GM19397 (cell line): ENCODE results near the gene CYP4X1.
"Not testable (repeated sequence)": the region's sequence is repeated elsewhere in the genome, so short reads cannot be mapped to it uniquely, and the experiment has no call there.

ENCODE experiments used
- ATAC-seq: cut with Tn5 transposase; IDR thresholded peaks from one replicate; pipeline ENCODE4 v1.9.1; 2021; ENCODE audit warnings: mild to moderate bottlenecking, moderate library complexity; ENCODE audit not compliant: unreplicated experiment

Gene CYP4X1, protein sequence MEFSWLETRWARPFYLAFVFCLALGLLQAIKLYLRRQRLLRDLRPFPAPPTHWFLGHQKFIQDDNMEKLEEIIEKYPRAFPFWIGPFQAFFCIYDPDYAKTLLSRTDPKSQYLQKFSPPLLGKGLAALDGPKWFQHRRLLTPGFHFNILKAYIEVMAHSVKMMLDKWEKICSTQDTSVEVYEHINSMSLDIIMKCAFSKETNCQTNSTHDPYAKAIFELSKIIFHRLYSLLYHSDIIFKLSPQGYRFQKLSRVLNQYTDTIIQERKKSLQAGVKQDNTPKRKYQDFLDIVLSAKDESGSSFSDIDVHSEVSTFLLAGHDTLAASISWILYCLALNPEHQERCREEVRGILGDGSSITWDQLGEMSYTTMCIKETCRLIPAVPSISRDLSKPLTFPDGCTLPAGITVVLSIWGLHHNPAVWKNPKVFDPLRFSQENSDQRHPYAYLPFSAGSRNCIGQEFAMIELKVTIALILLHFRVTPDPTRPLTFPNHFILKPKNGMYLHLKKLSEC

DNA sequence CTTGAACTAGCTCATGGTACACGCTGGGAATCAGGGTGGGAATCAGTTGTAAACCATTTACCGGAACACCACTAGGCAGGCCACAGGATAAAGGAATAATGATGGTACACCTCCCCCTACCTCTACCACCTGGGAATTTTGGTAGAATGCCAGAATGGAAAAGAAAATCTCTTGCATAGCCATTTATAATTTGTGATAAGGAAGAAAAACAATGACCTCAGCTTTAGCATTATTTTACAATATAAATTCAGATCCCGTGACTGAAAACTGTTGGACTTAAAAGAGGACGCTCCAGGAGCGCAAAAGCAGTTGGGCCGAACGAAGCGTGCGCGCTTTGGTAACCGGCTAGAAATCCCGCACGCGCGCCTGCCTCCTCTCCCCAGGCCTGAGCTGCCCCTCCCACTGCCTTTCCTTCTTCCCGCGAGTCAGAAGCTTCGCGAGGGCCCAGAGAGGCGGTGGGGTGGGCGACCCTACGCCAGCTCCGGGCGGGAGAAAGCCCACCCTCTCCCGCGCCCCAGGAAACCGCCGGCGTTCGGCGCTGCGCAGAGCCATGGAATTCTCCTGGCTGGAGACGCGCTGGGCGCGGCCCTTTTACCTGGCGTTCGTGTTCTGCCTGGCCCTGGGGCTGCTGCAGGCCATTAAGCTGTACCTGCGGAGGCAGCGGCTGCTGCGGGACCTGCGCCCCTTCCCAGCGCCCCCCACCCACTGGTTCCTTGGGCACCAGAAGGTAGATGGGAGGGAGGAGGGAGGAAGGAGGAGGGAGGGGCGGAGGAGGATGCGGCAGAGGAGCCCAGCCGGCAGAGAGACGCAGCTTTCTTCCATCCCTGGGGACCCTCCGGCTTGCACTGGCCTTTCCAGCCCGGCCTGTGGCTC is at the start of gene CYP4X1:
TSS of gene CYP4X1 (plus strand) at position 402 of the 873 bp plus-strand sequence. CDS start at position 551, 149 bp downstream.
- no peak for ATAC-seq

DNA sequence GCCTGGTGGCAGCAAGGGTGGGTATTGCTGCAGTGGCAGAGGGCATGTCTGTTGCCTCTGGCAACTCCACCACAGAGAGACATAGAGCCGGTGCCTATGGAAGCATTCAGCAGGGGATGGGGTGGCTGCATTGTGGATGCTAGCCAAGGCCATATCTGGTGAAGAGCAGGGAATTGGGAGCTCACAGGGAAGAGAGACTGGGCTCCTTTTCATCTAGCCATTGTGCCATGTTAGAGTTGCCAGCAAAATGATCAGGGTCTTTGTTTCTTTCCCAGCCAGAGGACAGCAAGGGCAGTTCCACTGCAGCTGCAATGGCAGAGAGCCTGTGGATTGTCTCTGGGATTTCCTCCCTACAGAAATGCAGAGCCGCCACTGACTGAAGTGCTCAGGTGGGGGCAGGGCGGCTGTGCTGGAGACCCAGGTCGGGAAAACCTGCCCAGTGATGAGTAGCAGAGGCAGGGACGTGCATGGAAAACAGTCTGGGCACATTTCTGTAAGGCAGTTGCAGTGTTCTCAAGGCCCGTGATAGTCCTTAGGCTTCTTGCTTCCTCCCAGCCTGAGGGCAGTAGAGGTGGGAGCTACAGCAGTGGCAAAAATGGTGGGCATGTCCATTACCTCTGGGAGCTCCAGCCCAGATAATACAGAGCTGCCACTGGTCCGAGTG is 40.2 kb upstream of the CYP4X1 start:
- no peak for ATAC-seq

DNA sequence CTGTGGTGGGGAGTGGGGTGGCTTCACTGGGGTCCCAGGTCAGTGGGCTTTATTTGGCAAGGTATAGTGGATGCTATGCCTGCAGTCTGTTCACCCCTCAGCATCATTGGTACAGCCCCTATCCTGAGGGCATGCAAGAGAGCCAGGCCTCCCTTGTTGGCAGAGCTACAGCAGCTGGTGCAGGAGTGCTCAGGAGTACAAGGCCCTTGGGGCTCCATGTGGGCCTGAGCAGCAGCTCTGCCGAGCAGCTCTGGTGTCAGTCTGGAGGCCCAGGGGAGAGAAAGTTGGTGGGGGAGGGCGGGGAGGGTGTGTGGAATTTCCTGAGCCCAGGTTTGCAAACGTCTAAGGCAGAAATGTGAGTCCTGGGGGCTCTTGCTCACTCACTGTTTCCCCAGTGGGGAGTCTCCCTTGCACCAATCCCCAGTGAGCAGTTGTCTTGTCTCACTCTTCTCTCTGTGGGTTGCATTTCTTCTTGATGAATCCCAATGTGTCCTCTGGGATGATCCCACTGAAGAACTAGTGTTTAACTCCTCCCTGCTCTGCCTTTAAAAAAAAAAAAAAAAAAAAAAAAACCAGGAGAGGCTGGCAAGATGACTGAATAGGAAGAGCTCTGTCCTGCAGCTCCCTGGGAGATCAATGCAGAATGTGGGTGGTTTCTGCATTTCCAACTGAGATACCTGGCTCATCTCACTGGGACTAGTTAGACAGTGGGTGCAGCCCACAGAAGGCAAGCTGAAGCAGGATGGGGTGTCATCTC is 39.5 kb upstream of the CYP4X1 start:
- ATAC-seq, result no peak

DNA sequence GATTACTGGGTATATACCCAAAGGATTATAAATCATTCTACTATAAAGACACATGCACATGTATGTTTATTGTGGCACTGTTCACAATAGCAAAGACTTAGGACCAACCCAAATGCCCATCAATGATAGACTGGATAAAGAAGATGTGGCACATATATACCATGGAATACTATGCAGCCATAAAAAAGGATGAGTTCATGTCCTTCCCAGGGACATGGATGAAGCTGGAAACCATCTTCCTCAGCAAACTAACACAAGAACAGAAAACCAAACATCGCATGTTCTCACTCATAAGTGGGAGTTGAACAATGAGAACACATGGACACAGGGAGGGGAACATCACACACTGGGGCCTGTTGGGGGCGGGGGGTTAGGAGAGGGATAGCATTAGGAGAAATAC is 32.9 kb upstream of the CYP4X1 start:
- ATAC-seq, result not testable (repeated sequence)

DNA sequence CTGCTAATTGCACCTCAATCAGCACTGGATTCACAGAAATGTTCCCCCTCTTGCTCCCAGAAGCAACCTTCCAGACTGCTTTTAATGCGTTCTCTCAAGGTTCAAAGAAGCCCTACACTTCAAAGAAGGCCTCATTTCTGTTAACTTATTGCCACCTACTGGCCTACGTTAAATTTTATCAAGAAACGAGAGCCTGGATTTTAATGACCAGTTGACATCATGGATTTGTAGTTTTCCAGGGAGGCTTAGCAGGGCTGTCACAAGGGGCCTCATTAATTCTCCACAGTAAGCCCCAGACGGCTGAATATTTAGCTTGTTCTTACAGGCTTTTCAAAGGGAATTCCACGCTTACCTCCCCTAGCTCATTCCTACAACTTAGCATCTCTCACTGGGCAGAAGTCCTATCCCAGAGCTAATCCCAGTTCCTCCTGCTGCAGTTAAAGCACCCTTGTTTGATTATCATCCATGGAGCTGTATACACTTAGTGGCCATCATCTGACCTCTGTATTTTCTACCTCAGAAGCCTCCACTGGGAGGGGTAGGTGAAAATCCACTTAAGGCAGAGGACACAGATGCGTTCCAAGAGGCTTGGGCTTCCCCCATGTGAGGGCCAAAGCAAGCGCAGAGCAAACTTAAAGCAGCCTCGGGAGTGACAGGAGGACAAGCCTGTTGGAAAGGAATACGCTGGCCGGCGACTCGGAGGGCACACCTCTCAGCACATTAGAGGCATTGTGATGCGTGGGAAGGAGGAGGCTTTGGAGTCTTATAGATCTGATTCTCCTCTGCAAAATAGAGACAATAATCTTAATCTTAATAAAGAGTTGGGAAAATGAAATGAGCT is 32.2 kb upstream of the CYP4X1 start:
- no peak for ATAC-seq

DNA sequence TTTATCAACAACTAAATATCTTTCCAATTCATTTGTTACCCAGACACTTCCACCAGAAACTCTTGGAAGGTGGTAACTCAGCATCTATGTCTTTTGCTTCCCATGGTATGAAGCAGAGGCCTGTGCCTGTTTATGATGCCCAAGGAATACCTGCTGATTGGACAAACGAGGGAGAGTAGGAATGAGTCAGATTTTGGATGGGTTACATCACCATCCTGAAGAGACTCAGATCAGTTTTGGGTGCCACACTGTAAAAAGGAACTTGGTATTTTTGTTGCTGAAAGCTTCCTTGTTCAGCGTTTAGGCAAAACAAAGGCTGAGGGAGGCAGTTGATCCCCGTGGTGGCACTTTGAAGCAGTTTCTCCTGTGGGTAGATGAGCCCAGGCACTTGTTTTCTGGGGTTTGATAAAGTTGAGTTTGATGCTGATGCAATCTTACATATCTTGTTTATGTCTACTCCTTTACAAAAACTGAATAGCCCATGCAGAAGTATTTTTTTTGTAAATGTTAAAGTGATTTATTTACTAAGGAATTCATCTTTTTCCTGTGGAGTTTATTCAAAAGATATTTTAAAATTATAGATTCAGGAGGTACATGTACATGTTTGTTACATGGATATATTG is 26.7 kb upstream of the CYP4X1 start:
- ATAC-seq, result no peak

DNA sequence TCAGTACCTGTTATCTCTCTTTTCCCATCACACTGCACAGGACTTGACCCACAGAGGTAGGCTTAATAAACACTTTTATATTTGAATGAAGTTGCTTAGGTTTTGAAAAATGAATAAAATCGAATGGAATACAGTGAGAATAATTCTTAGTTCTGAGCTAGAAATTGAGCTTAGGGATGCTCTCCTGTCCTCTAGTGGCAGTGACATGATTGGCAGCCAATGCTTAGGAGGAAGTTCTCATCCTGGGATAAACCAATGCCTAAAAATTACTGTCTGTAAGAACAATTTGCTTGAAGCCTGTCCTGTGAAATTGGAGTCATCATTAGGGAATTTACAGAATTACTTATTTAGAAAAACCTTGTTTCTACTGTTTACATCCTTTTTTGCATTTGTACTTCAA is 21.3 kb upstream of the CYP4X1 start:
- no peak for ATAC-seq

DNA sequence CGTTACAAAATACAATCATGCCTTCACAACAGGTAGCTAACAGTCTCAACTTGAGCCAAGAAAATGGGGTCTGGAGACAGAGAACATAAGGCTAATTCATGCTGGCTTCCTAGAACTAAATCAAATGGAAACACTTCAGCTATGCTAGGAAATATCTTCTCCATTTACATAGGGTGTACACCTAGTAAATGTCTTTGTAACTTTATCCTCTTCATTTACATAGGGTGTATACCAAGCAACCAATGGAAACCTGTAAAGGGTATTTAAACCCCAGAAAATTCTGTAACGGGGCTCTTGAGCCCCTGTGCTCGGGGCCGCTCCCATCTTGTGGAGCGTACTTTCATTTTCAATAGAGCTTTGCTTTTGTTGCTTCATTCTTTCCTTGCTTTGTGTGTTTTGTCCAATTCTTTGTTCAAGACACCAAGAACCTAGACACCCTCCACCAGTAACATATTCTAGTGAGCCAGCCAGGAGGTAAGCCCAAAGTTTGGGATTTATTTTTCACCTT is 19.5 kb upstream of the CYP4X1 start:
- ATAC-seq, result no peak

DNA sequence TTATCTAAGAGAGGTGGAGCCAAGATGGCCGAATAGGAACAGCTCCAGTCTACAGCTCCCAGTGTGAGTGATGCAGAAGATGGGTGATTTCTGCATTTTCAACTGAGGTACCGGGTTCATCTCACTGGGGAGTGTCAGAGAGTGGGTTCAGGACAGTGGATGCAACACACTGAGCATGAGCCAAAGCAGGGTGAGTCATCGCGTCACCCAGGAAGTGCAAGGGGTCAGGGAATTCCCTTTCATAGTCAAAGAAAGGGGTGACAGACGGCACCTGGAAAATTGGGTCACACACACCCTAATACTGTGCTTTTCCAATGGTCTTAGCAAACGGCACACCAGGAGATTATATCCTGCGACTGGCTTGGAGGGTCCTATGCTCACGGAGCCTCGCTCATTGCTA is 17.0 kb upstream of the CYP4X1 start:
- ATAC-seq, result not testable (repeated sequence)

DNA sequence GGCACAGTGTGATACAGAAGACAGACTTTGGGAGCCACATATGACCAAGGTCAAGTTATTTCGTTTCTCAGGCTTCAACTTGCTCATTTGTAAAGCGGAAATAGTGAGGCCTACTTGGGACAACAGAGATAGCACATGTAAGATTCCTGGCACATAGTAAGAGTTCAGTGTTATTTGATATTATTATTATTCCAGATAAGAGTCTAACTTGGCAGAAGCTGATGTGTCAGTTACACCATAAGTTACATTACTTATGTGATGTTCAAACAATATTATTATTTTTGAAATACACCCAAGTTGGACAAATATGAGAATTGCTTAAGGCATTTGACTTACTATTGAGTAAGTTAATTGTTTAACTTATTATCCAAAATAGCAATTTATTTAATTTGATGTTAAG is 10.2 kb upstream of the CYP4X1 start:
- no peak for ATAC-seq

DNA sequence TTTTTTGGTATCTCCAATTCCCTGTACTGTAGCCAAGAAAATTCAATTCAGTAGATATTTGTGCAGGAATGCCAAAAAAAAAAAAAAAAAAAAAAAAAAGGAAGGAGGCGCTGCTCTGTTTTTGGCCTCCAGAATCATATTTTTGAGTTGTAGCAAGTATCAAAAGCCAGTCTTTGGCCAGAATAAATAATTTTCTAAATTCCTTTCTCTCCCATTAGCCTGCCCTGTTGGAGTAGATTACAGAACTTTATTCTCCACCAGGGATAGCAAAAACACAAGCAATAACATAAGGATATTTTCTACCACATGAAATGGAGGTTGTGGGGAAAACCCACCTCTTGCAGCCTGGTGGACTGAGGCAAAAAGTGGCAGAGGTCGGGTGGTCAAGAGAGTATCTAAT is 2.4 kb upstream of the CYP4X1 start:
- no peak for ATAC-seq

DNA sequence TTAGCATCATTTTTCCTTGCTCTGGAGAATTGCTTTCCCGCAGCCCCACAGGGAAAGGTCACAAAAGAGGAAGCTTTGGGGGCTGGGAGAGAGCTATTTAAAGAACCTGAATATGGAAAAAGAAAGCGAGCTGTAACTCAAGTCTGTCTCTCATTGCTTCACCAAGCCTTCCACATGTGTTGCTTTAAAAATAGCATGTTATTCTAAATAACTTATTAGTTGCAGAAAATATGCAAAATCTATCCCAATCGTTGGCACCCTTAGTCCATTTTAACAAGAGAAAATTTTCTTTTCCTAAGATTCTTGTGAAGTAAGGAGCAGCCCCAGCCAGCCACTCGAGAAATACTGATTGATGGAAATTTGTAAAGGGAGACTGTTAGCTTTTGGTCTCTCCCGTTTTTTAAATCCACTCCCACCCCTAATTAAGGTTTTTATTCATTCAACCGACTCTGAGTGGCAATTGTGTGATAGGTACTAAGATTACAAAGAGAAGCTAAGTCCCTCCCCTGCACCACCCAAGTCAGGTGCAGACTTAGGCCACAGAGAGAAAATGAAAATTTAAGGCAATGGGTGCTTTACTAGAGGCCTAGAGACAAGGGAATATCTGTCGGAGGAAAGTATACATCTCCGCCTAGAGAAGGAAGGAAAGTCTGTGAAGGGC is 802 bp downstream of the CYP4X1 start:
- no peak for ATAC-seq

DNA sequence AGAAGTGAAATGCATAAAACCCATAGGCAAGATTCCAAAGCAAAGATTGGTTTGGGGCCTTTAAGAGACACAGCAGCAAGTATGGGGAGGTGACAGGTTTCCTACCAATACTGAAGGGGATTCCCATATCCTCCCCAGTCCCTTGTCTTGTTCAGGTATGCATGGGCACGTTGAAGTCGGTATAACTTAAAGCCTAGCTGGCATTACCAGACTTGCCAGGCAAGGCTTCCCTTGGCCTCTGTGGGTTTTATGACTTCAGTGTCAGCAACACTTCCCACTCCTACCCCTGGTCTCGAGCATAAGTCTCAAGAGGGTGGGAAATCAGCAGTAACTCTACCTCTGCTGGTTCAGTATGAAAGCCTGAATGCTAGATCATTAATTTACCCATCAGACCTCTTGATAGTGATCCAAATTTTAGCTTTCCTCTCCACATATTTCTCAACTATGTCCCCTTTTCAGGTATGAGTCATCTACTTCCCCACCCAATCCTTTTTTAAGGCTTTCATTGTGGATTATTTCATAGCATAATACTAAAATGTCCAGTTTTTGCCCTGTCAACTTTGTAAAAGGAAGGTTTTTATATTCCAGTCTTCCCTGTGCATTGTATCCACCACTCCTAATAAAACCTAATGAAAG is 6.8 kb downstream of the CYP4X1 start:
- ATAC-seq, result no peak

DNA sequence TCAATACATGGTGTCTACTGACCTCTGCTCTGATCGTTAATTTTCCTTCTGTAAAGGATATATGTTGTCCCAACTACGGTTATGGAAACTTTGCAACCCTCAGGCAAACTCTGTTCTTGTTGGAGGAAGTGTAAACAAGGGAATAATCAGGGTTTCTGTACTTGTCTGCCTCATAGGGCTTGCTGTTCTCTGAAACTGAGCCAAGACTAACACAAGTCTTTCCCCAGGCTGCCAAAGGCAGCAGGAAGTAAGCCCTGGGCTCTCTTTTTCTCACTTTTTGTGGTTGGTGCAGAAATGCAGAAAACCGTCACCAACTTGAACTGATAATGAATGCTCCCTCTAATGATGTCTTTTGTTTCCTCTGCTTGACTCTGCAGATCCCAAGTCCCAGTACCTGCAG is 7.6 kb downstream of the CYP4X1 start:
- no peak for ATAC-seq

DNA sequence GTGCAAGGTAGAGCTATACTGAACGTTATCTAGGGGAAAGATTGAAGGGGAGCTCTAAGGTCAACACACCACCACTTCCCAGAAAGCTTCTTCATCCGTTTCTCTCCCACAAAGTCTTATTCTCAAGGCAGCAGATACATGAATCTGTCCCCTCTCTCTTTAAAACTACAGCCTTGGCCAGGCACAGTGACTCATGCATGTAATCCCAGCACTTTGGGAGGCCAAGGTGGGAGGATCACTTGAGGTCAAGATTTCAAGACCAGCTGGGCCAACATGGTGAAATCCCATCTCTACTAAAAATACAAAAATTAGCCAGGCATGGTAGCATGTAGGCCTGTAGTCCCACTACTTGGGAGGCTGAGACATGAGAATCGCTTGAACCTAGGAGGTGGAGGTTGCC is 8.1 kb downstream of the CYP4X1 start:
- no peak for ATAC-seq

DNA sequence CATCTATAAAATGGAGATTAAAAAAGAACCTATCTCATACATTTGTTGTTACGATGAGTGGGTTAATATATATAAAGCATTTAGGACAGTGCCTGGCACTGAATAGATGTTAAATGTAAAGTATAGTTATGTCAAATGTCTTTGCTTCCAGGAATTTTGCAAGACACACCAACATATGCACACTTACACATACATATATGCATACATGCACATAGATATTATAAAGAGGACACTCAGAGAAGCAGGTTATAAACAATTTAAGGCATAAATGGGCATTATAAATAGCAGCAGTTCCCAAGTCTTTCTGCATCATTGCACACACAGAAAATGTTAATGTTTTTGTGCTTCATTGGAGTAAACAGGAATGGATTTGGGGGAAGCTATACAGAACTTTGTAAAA is 13.3 kb downstream of the CYP4X1 start:
- no peak for ATAC-seq

DNA sequence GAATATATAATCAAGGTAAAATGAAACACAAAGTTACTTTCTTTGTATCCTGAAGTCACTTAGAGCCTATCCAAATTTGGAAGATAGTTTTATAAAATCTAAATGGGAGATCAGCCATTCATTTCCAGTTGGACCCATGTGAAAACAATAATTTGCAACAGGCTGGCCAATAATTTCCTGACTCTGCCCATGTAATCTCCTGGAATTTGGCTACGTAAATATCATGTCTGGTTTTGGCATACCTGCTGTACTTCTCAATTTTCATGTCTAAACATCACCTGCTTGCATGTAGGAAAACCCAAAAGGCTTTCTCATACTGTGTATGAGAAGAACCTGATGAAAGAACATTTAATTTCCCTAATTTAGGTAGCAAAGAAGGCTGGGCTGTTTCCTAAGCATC is 35.9 kb downstream of the CYP4X1 start:
- ATAC-seq, result no peak

DNA sequence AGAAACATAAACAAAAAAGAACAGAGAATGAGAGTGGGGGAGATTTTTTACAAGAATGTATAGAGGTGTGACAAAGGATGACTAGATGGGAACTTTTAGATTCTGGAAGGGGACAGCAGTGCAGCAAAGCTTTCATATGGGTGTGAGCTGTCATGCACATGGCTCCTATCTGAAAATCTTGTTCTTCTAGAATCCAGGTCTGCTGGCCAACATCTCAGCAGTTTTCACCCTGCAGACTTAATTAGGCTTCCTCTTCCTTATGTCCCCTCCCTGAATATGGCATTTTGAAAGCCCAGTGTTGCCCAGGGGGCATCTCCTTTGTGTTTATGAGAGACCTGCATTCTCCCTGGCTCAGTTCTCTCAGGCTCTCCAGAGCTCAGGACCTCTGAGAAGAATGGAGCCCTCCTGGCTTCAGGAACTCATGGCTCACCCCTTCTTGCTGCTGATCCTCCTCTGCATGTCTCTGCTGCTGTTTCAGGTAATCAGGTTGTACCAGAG is 43.7 kb downstream of the CYP4X1 start, which contains the start of gene CYP4Z1:
TSS of gene CYP4Z1 (plus strand) at position 135 of the 498 bp plus-strand sequence. CDS start at position 395, 260 bp downstream.
- no peak for ATAC-seq
